HG02970 (cell line): Measurements from ENCODE around the gene NUP210.
A peak's percentile ranks its signal among the peaks of the same experiment; 100 is the strongest.

Source experiments
- ATAC-seq: cut with Tn5 transposase; IDR thresholded peaks from one replicate; pipeline ENCODE4 v1.9.1; 2021; ENCODE audit warnings: mild to moderate bottlenecking, moderate library complexity, moderate number of reproducible peaks; ENCODE audit not compliant: unreplicated experiment, low FRiP score

NUP210 gene

GRCh38 chr3:13332158-13332557 lies 88.0 kb downstream of the NUP210 start:
- peak; percentile 87 for ATAC-seq

- ATAC-seq: no peak
Observed at GRCh38 chr3:13329746-13330145, 90.4 kb downstream of the NUP210 start.

GRCh38 chr3:13325892-13326443 lies 94.2 kb downstream of the NUP210 start:
- ATAC-seq: no peak

- no peak for ATAC-seq
Observed at GRCh38 chr3:13324835-13325501, 95.2 kb downstream of the NUP210 start.

- ATAC-seq: no peak
Observed at GRCh38 chr3:13323822-13324221, 96.3 kb downstream of the NUP210 start.

GRCh38 chr3:13322324-13322723 lies 97.8 kb downstream of the NUP210 start:
- ATAC-seq: no peak

GRCh38 chr3:13319564-13320220 lies 100.4 kb downstream of the NUP210 start:
- ATAC-seq: no peak

GRCh38 chr3:13318626-13319470 lies 101.3 kb downstream of the NUP210 start:
- ATAC-seq: no peak

- ATAC-seq: no peak
Observed at GRCh38 chr3:13317596-13318320, 102.4 kb downstream of the NUP210 start.

- no peak for ATAC-seq
Observed at GRCh38 chr3:13316603-13317002, 103.5 kb downstream of the NUP210 start.

- ATAC-seq: no peak
Observed at GRCh38 chr3:13314877-13315276, 105.2 kb downstream of the NUP210 start.

GRCh38 chr3:13313813-13314212 lies 106.3 kb downstream of the NUP210 start:
- no peak for ATAC-seq

- no peak for ATAC-seq
Observed at GRCh38 chr3:13309004-13309403, 111.1 kb downstream of the NUP210 start.

- ATAC-seq: no peak
Observed at GRCh38 chr3:13308380-13308801, 111.7 kb downstream of the NUP210 start.

GRCh38 chr3:13307041-13307440 lies 113.1 kb downstream of the NUP210 start:
- ATAC-seq: no peak

- ATAC-seq: no peak
Observed at GRCh38 chr3:13305623-13306022, 114.5 kb downstream of the NUP210 start.

GRCh38 chr3:13303410-13303809 lies 116.7 kb downstream of the NUP210 start:
- no peak for ATAC-seq

GRCh38 chr3:13301286-13301987 lies 118.7 kb downstream of the NUP210 start:
- no peak for ATAC-seq

- ATAC-seq: no peak
Observed at GRCh38 chr3:13300546-13301285, 119.4 kb downstream of the NUP210 start.
